Hepatocyte (in vitro differentiated cells): ENCODE measurements around the gene SMS. TPM values are rescaled to one million over a fixed set of nuclear protein-coding genes. Genes with fewer than 3 reads are reported as not detected.

Experiments used
- DNase-seq: peaks from one replicate; pipeline ENCODE4 v3.0.0-alpha.2; 2016; ENCODE audit warnings: low spot score
- H2AFZ ChIP-seq: fragments of 200-600 bp; sonication (generic); 2 replicates; pipeline ENCODE4 v1.6.0; 2016; ENCODE audit warnings: antibody characterized with exemption, mild to moderate bottlenecking
- H3K27ac ChIP-seq: fragments of 200-600 bp; sonication (generic); 2 replicates; pipeline ENCODE4 v1.5.1; 2016; ENCODE audit warnings: mild to moderate bottlenecking
- H3K27me3 ChIP-seq: fragments of 200-600 bp; sonication (generic); 2 replicates; pipeline ENCODE4 v1.6.1; 2016
- H3K36me3 ChIP-seq: fragments of 200-600 bp; sonication (generic); replicated peaks from 2 replicates; pipeline ENCODE4 v1.5.1; 2016; ENCODE audit warnings: low read depth; ENCODE audit not compliant: insufficient read depth
- H3K4me1 ChIP-seq: fragments of 200-600 bp; sonication (generic); 2 replicates; pipeline ENCODE4 v1.5.1; 2016; ENCODE audit warnings: mild to moderate bottlenecking, moderate library complexity; ENCODE audit not compliant: insufficient read depth
- H3K4me2 ChIP-seq: fragments of 200-600 bp; sonication (generic); 2 replicates; pipeline ENCODE4 v1.6.0; 2016
- H3K4me3 ChIP-seq: fragments of 200-600 bp; sonication (generic); 2 replicates; pipeline ENCODE4 v1.5.1; 2016; ENCODE audit warnings: mild to moderate bottlenecking
- H3K79me2 ChIP-seq: fragments of 200-600 bp; sonication (generic); 2 replicates; pipeline ENCODE4 v1.6.0; 2017; ENCODE audit warnings: mild to moderate bottlenecking
- H3K9me2 ChIP-seq: fragments of 200-600 bp; sonication (generic); replicated peaks from 2 replicates; pipeline ENCODE4 v1.6.0; 2017; ENCODE audit warnings: mild to moderate bottlenecking; ENCODE audit not compliant: insufficient read depth
- H3K9me3 ChIP-seq: fragments of 200-600 bp; sonication (generic); 2 replicates; pipeline ENCODE4 v1.5.1; 2016; ENCODE audit warnings: low read depth, mild to moderate bottlenecking
- H4K20me1 ChIP-seq: fragments of 200-600 bp; sonication (generic); 2 replicates; pipeline ENCODE4 v1.6.0; 2016; ENCODE audit warnings: mild to moderate bottlenecking; ENCODE audit not compliant: insufficient read depth, poor library complexity, severe bottlenecking
- EZH2 ChIP-seq: fragments of 200-600 bp; sonication (generic); IDR thresholded peaks from 2 replicates; pipeline ENCODE4 v1.6.1; 2016; ENCODE audit warnings: antibody characterized with exemption, mild to moderate bottlenecking, borderline replicate concordance
- EZH2phosphoT487 ChIP-seq: fragments of 200-600 bp; sonication (generic); IDR thresholded peaks from one replicate; pipeline ENCODE4 v1.6.1; 2018; ENCODE audit warnings: antibody characterized with exemption, mild to moderate bottlenecking, low read depth, moderate library complexity; ENCODE audit not compliant: unreplicated experiment, severe bottlenecking
- WGBS: methylation state at CpG from one replicate; pipeline ENCODE4 v1.1.6; 2016; ENCODE audit warnings: low lambda C conversion rate; ENCODE audit errors: missing lambda C conversion rate; 5-methylcytosine and 5-hydroxymethylcytosine counted together
- polyA plus RNA-seq: library from polyadenylated mRNA; unstranded; fragments of >200 nt; fragmentation: Nextera tagmentation; extraction: Ambion mirVana; gene quantifications from 2 replicates; pipeline ENCODE4 v1.2.1, GENCODE V29; 2016
- total RNA-seq: library from RNA; depleted of rRNA; stranded (reverse); fragments of >200 nt; gene quantifications from 2 replicates; pipeline ENCODE4 v1.2.3, GENCODE V29; 2014
- TF ChIP-seq, protein P1 (sequence below): fragments of 200-600 bp; sonication (generic); IDR thresholded peaks from 2 replicates; pipeline ENCODE4 v1.5.1; 2016; ENCODE audit warnings: antibody characterized with exemption, mild to moderate bottlenecking; ENCODE audit not compliant: poor library complexity

SMS gene
- total and polyA plus RNA-seq, 2 experiments from 2014 or later: 70.1 to 80.9 TPM

DNA sequence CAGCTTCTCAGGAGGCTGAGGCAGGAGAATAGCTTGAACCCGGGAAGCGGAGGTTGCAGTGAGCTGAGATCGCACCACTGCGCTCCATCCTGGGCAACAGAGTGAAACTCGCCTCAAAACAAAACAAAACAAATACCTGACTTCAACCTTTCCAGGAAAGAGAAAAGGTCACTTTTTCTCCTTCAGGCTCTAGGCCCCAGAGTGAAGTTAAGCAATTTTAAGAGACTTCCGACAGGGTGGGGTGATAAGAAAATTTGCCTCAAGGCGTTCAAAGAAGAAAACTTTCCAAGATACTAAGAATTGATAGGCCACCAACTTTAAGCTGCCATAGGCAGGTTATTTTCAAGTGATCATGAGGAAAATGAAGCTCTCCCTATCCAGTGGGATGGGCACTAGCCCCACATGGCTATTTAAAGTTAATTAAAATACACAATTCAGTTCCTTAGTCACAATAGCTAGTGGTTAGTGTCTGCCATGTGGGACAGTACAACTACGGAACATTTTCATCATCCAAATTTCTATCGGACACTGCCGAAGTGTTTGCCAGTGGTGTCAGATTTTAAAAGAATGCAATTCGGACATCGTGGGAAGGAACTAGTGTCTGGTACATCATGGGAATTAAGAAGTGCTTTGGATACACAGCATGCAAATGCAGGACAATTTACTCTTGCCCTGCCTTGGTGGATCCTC, 33.0 kb downstream of the SMS start:
- TF ChIP-seq, protein P1, sequence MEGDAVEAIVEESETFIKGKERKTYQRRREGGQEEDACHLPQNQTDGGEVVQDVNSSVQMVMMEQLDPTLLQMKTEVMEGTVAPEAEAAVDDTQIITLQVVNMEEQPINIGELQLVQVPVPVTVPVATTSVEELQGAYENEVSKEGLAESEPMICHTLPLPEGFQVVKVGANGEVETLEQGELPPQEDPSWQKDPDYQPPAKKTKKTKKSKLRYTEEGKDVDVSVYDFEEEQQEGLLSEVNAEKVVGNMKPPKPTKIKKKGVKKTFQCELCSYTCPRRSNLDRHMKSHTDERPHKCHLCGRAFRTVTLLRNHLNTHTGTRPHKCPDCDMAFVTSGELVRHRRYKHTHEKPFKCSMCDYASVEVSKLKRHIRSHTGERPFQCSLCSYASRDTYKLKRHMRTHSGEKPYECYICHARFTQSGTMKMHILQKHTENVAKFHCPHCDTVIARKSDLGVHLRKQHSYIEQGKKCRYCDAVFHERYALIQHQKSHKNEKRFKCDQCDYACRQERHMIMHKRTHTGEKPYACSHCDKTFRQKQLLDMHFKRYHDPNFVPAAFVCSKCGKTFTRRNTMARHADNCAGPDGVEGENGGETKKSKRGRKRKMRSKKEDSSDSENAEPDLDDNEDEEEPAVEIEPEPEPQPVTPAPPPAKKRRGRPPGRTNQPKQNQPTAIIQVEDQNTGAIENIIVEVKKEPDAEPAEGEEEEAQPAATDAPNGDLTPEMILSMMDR: no peak
- no peak overlapping the region for H3K4me2 ChIP-seq

DNA sequence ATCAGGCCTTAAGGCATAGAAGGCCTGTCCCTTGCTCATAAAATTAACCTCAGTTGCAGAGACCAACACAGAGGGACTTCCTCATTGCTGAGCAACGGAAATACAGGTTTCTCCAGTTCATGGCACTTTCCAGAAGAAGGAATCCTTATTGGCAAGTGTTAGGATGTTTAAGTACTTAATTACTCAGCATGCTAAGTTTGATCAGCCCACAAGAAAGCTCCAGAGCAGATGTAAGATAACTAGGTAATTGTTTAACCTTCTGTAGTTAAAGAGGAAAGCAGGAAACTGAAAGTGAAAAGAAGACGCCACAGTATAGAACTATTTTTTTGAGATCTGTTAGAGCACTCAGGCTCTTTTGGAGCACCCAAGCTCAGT, 33.5 kb downstream of the SMS start:
- 50% methylated on average over 2 of the region's 2 CpGs for WGBS
- no peaks in the 10 kb centered on the region for H3K27me3 ChIP-seq
- H3K27ac ChIP-seq: peak overlapping the region; percentile 78
- H3K9me2 ChIP-seq: no peaks in the 10 kb centered on the region
- H3K4me3 ChIP-seq: no peak overlapping the region
- TF ChIP-seq, protein P1: no peak
- no peak for TF ChIP-seq EZH2phosphoT487
- no peak for TF ChIP-seq EZH2
- no peaks in the 10 kb centered on the region for H3K36me3 ChIP-seq
- H4K20me1 ChIP-seq: no peaks in the 10 kb centered on the region
- no peak overlapping the region for H2AFZ ChIP-seq
- H3K79me2 ChIP-seq: no peaks in the 10 kb centered on the region
- DNase-seq: peak; percentile 29
- peak overlapping the region; percentile 44 for H3K4me2 ChIP-seq
- H3K9me3 ChIP-seq: no peaks in the 10 kb centered on the region
- peaks cover 6% of the 10 kb centered on the region for H3K4me1 ChIP-seq

More for the DNA sequence above, 33.0 kb downstream of the SMS start:
- no peaks in the 10 kb centered on the region for H3K9me2 ChIP-seq
- H3K27me3 ChIP-seq: no peaks in the 10 kb centered on the region
- H3K9me3 ChIP-seq: no peaks in the 10 kb centered on the region
- H3K79me2 ChIP-seq: no peaks in the 10 kb centered on the region
- H3K4me3 ChIP-seq: no peak overlapping the region
- no peak overlapping the region for H2AFZ ChIP-seq
- no peak for DNase-seq
- no peaks in the 10 kb centered on the region for H3K36me3 ChIP-seq
- H3K27ac ChIP-seq: peak overlapping the region; percentile 78
- no peaks in the 10 kb centered on the region for H4K20me1 ChIP-seq
- H3K4me1 ChIP-seq: peaks cover 6% of the 10 kb centered on the region
- 83% methylated on average over 12 of the region's 12 CpGs for WGBS

DNA sequence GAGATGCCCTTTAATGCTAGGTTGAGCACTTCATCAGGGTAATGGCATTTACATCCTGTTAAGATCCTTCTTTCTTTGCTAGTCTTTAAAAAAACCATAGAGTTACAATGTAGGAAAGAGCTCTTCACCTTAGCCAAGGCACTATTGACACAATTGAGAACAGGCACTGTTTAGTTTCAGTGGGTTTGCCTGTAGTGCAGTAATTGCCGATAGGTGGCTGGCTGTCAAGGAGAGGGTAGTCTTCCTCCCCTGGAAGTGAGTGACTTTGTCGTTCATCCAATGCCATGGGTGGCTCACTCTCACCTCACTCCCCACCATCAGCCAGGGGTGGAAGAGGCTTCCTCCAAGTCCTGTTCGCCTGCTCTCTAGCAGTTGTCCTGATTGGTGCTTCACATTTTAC, 34.7 kb downstream of the SMS start:
- no peak for DNase-seq
- peak overlapping the region; percentile 75 for H3K27ac ChIP-seq
- TF ChIP-seq, protein P1: no peak

DNA sequence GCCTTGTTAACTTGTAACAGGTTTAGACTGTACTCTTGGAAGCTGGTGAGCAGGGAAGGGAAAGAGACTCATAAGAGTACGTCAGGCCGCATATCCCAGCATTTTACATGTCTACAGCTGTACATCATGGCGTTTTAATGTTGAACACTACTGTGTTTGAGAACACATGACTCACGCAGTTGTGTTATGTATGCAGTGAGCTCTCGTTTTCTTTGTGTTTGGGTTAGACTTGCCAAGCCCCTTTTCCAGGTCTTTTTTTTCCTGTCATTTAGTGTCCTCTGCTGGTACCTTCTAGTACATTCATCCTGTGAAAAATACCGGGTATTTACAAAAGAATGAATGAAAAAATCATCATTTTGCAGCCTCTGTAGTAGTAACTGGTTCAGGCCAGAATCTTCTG, 35.3 kb downstream of the SMS start:
- Histone ChIP-seq H3K4me1 (peaks cover 6% of the 10 kb centered on the region), H3K4me2 (no peak overlapping the region), H2AFZ (peak overlapping the region; percentile 32), H3K27ac (peak overlapping the region; percentile 75), H3K79me2 (no peaks in the 10 kb centered on the region), H4K20me1 (no peaks in the 10 kb centered on the region), H3K4me3 (no peak overlapping the region), H3K27me3 (no peaks in the 10 kb centered on the region), H3K9me3 (no peaks in the 10 kb centered on the region), H3K36me3 (no peaks in the 10 kb centered on the region), H3K9me2 (no peaks in the 10 kb centered on the region)
- TF ChIP-seq, protein P1: peak; percentile 55
- TF ChIP-seq EZH2phosphoT487 (no peak), EZH2 (no peak)
- peak; percentile 48 for DNase-seq
- WGBS: 46% methylated on average over 6 of the region's 6 CpGs

More for the DNA sequence above, 34.7 kb downstream of the SMS start:
- Histone ChIP-seq H3K4me3 (no peak overlapping the region), H3K4me2 (no peak overlapping the region), H3K9me2 (no peaks in the 10 kb centered on the region), H3K9me3 (no peaks in the 10 kb centered on the region), H3K27me3 (no peaks in the 10 kb centered on the region), H2AFZ (peak overlapping the region; percentile 32), H3K4me1 (peaks cover 6% of the 10 kb centered on the region), H3K79me2 (no peaks in the 10 kb centered on the region), H4K20me1 (no peaks in the 10 kb centered on the region), H3K36me3 (no peaks in the 10 kb centered on the region)
- 69% methylated on average over 3 of the region's 3 CpGs for WGBS
